Measurements from ENCODE around the gene AMN. TPM values are rescaled to one million over a fixed set of nuclear protein-coding genes. Genes with fewer than 3 reads are reported as not detected.
"Not testable (repeated sequence)": the region's sequence is repeated elsewhere in the genome, so short reads cannot be mapped to it uniquely, and the experiment has no call there.

Gene AMN
- total RNA-seq, 5 donors from 2014 or later (not counting 1 experiment from before 2014, with no cell fraction given), result 5.2 to 15.0 (median 8.4) TPM

- POLR2A ChIA-PET, result no interaction called here
- ATAC-seq (replicated peaks in 1 of 4) (no peak), DNase-seq (no peak)
- H3K4me3 ChIP-seq (ENCODE audit: control insufficient read depth in 1 of 2, extremely low read depth in 1 of 2, low read length in 1 of 2), result no peak overlapping the region
- H3K9me3 ChIP-seq, result no peaks in the 10 kb centered on the region
- H3K27me3 ChIP-seq (replicated peaks in 1 of 2; ENCODE audit: control insufficient read depth in 2 of 2, extremely low read depth in 1 of 2, insufficient read depth in 2 of 2, low read length in 1 of 2), result peaks cover 2 to 70% of the 10 kb centered on the region in 2 experiments
- CTCF ChIA-PET, result no interaction called here
- Mint-ChIP-seq H3K4me1 (peaks cover 16 to 28% (median 18%) of the 10 kb centered on the region in 3 donors), H3K9me3 (no peaks in the 10 kb centered on the region), H3K36me3 (no peaks in the 10 kb centered on the region), H3K4me3 (peak overlapping the region in 1 of 3 donors; percentile 42), H3K27ac (no peak overlapping the region), H3K27me3 (peaks cover 7 to 21% of the 10 kb centered on the region in 2 donors)
- H3K27ac ChIP-seq (ENCODE audit: low read length), result no peak overlapping the region
- no peaks in the 10 kb centered on the region for H3K36me3 ChIP-seq (ENCODE audit: control insufficient read depth in 2 of 2, extremely low read depth in 1 of 2, insufficient read depth in 1 of 2, low read length in 1 of 2)
- 91% methylated on average over 17 of the region's 25 CpGs for WGBS (ENCODE audit: insufficient coverage)
- H3K4me1 ChIP-seq (ENCODE audit: control insufficient read depth in 1 of 2, extremely low read depth in 1 of 2, insufficient read depth in 2 of 2, low read length in 2 of 2), result peaks cover 2 to 52% of the 10 kb centered on the region in 2 experiments
These were observed 2.4 kb downstream of the AMN start for GRCh38 chr14:102924632-102925588.

- ChIA-PET POLR2A (no interaction called here), CTCF (no interaction called here)
- Mint-ChIP-seq H3K36me3 (no peaks in the 10 kb centered on the region), H3K27me3 (peaks cover 7 to 22% of the 10 kb centered on the region in 2 donors), H3K4me1 (peaks cover 16 to 28% (median 19%) of the 10 kb centered on the region in 3 donors), H3K27ac (no peak overlapping the region), H3K4me3 (no peak overlapping the region), H3K9me3 (no peaks in the 10 kb centered on the region)
- Histone ChIP-seq H3K27ac (ENCODE audit: low read length) (no peak overlapping the region), H3K9me3 (no peaks in the 10 kb centered on the region), H3K27me3 (replicated peaks in 1 of 2; ENCODE audit: control insufficient read depth in 2 of 2, extremely low read depth in 1 of 2, insufficient read depth in 2 of 2, low read length in 1 of 2) (peaks cover 2 to 74% of the 10 kb centered on the region in 2 experiments), H3K4me3 (ENCODE audit: control insufficient read depth in 1 of 2, extremely low read depth in 1 of 2, low read length in 1 of 2) (no peak overlapping the region), H3K4me1 (ENCODE audit: control insufficient read depth in 1 of 2, extremely low read depth in 1 of 2, insufficient read depth in 2 of 2, low read length in 2 of 2) (peaks cover 2 to 57% of the 10 kb centered on the region in 2 experiments), H3K36me3 (ENCODE audit: control insufficient read depth in 2 of 2, extremely low read depth in 1 of 2, insufficient read depth in 1 of 2, low read length in 1 of 2) (no peaks in the 10 kb centered on the region)
- no peak for DNase-seq
- no peak for ATAC-seq (replicated peaks in 1 of 4)
- 100% methylated on average over 3 of the region's 11 CpGs for WGBS (ENCODE audit: insufficient coverage)
These were observed 3.2 kb downstream of the AMN start for GRCh38 chr14:102925646-102926045.

DNA sequence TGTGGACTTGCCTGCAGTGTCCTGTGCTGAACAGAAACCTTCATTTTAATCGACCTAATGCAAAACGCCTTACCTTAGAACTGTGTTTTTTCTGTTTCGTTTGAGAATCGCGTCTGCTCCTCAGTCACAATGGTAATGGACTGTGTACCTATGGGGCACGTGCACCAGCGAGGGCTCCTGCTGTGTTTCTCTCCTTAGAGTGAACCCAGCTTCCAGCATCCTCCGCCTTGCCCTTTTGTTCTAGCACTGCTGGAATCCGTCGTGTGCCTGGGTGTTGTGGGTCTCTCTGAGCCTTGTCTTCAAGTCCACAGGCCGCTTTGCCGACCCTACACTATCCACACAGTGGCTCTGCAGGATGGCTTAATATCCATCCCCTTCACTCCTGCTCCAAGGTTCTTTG lies 3.6 kb downstream of the AMN start:
- Mint-ChIP-seq H3K36me3 (no peaks in the 10 kb centered on the region), H3K27me3 (peaks cover 7 to 25% of the 10 kb centered on the region in 2 donors), H3K4me3 (no peak overlapping the region), H3K27ac (no peak overlapping the region), H3K9me3 (no peaks in the 10 kb centered on the region), H3K4me1 (peaks cover 16 to 28% (median 22%) of the 10 kb centered on the region in 3 donors)
- H3K4me1 ChIP-seq (ENCODE audit: control insufficient read depth in 1 of 2, extremely low read depth in 1 of 2, insufficient read depth in 2 of 2, low read length in 2 of 2), result peaks cover 2 to 58% of the 10 kb centered on the region in 2 experiments
- no peaks in the 10 kb centered on the region for H3K9me3 ChIP-seq
- ChIA-PET POLR2A (no interaction called here), CTCF (no interaction called here)
- WGBS (ENCODE audit: insufficient coverage), result 88% methylated on average over 8 of the region's 12 CpGs
- no peak for DNase-seq
- no peak overlapping the region for H3K27ac ChIP-seq (ENCODE audit: low read length)
- H3K4me3 ChIP-seq (ENCODE audit: control insufficient read depth in 1 of 2, extremely low read depth in 1 of 2, low read length in 1 of 2), result no peak overlapping the region
- peaks cover 2 to 79% of the 10 kb centered on the region in 2 experiments for H3K27me3 ChIP-seq (replicated peaks in 1 of 2; ENCODE audit: control insufficient read depth in 2 of 2, extremely low read depth in 1 of 2, insufficient read depth in 2 of 2, low read length in 1 of 2)
- no peak for ATAC-seq (replicated peaks in 1 of 4)
- H3K36me3 ChIP-seq (ENCODE audit: control insufficient read depth in 2 of 2, extremely low read depth in 1 of 2, insufficient read depth in 1 of 2, low read length in 1 of 2), result no peaks in the 10 kb centered on the region

- Histone ChIP-seq H3K4me1 (ENCODE audit: control insufficient read depth in 1 of 2, extremely low read depth in 1 of 2, insufficient read depth in 2 of 2, low read length in 2 of 2) (peaks cover 2 to 58% of the 10 kb centered on the region in 2 experiments), H3K27me3 (replicated peaks in 1 of 2; ENCODE audit: control insufficient read depth in 2 of 2, extremely low read depth in 1 of 2, insufficient read depth in 2 of 2, low read length in 1 of 2) (peaks cover 2 to 86% of the 10 kb centered on the region in 2 experiments)
- H3K36me3 Mint-ChIP-seq; H3K36me3 ChIP-seq (ENCODE audit: control insufficient read depth in 2 of 2, extremely low read depth in 1 of 2, insufficient read depth in 1 of 2, low read length in 1 of 2); H3K27ac Mint-ChIP-seq; DNase-seq; H3K9me3 Mint-ChIP-seq; POLR2A ChIA-PET; ATAC-seq (replicated peaks in 1 of 4); H3K9me3 ChIP-seq; H3K4me3 ChIP-seq (ENCODE audit: control insufficient read depth in 1 of 2, extremely low read depth in 1 of 2, low read length in 1 of 2); CTCF ChIA-PET; H3K27ac ChIP-seq (ENCODE audit: low read length): not testable (repeated sequence)
- H3K4me1 Mint-ChIP-seq, result peaks cover 16 to 28% (median 22%) of the 10 kb centered on the region in 3 donors
- H3K4me3 Mint-ChIP-seq, result peak overlapping the region in 1 of 3 donors; percentile 70
- WGBS (ENCODE audit: insufficient coverage), result no CpG with 5 or more reads among the region's 10 CpGs
- H3K27me3 Mint-ChIP-seq, result peaks cover 7 to 28% of the 10 kb centered on the region in 2 donors
These were observed 4.4 kb downstream of the AMN start for GRCh38 chr14:102926840-102927239.

GRCh38 chr14:102927346-102927877 lies 4.9 kb downstream of the AMN start:
- H3K27me3 Mint-ChIP-seq, result peaks cover 7 to 28% of the 10 kb centered on the region in 2 donors
- Histone ChIP-seq H3K4me3 (ENCODE audit: control insufficient read depth in 1 of 2, extremely low read depth in 1 of 2, low read length in 1 of 2) (peak overlapping the region in 1 of 2 donors; percentile 50), H3K27me3 (replicated peaks in 1 of 2; ENCODE audit: control insufficient read depth in 2 of 2, extremely low read depth in 1 of 2, insufficient read depth in 2 of 2, low read length in 1 of 2) (peaks cover 0 to 87% of the 10 kb centered on the region in 2 experiments), H3K27ac (ENCODE audit: low read length) (no peak overlapping the region), H3K36me3 (ENCODE audit: control insufficient read depth in 2 of 2, extremely low read depth in 1 of 2, insufficient read depth in 1 of 2, low read length in 1 of 2) (no peaks in the 10 kb centered on the region), H3K4me1 (ENCODE audit: control insufficient read depth in 1 of 2, extremely low read depth in 1 of 2, insufficient read depth in 2 of 2, low read length in 2 of 2) (peaks cover 2 to 58% of the 10 kb centered on the region in 2 experiments), H3K9me3 (no peaks in the 10 kb centered on the region)
- DNase-seq, result no peak
- H3K9me3 Mint-ChIP-seq, result no peaks in the 10 kb centered on the region
- WGBS (ENCODE audit: insufficient coverage), result 54% methylated on average over 18 of the region's 19 CpGs
- peak overlapping the region; percentile 58 to 71 (median 70) for H3K4me3 Mint-ChIP-seq
- H3K27ac Mint-ChIP-seq, result no peak overlapping the region
- H3K36me3 Mint-ChIP-seq, result no peaks in the 10 kb centered on the region
- peaks cover 16 to 28% (median 22%) of the 10 kb centered on the region in 3 donors for H3K4me1 Mint-ChIP-seq
- POLR2A ChIA-PET, result no interaction called here
- no peak for ATAC-seq (replicated peaks in 1 of 4)
- CTCF ChIA-PET, result no interaction called here

GRCh38 chr14:102927878-102928411 lies 5.5 kb downstream of the AMN start:
- Histone ChIP-seq H3K27ac (ENCODE audit: low read length) (no peak overlapping the region), H3K4me3 (ENCODE audit: control insufficient read depth in 1 of 2, extremely low read depth in 1 of 2, low read length in 1 of 2) (peak overlapping the region; percentile 0 to 50), H3K27me3 (replicated peaks in 1 of 2; ENCODE audit: control insufficient read depth in 2 of 2, extremely low read depth in 1 of 2, insufficient read depth in 2 of 2, low read length in 1 of 2) (peaks cover 0 to 84% of the 10 kb centered on the region in 2 experiments), H3K36me3 (ENCODE audit: control insufficient read depth in 2 of 2, extremely low read depth in 1 of 2, insufficient read depth in 1 of 2, low read length in 1 of 2) (no peaks in the 10 kb centered on the region), H3K4me1 (ENCODE audit: control insufficient read depth in 1 of 2, extremely low read depth in 1 of 2, insufficient read depth in 2 of 2, low read length in 2 of 2) (peaks cover 2 to 53% of the 10 kb centered on the region in 2 experiments), H3K9me3 (no peaks in the 10 kb centered on the region)
- no peaks in the 10 kb centered on the region for H3K9me3 Mint-ChIP-seq
- H3K27ac Mint-ChIP-seq, result no peak overlapping the region
- peaks cover 16 to 28% (median 21%) of the 10 kb centered on the region in 3 donors for H3K4me1 Mint-ChIP-seq
- H3K27me3 Mint-ChIP-seq, result peaks cover 7 to 28% of the 10 kb centered on the region in 2 donors
- ChIA-PET POLR2A (no interaction called here), CTCF (no interaction called here)
- no peaks in the 10 kb centered on the region for H3K36me3 Mint-ChIP-seq
- 12% methylated on average over 34 of the region's 35 CpGs for WGBS (ENCODE audit: insufficient coverage)
- ATAC-seq (replicated peaks in 1 of 4) (peak; percentile 15 to 35 (median 22)), DNase-seq (peak in 4 of 35 experiments; percentile 15 to 32 (median 20))
- peak overlapping the region; percentile 70 to 74 (median 71) for H3K4me3 Mint-ChIP-seq

All from T-cell (primary cell).